T-helper 22 cell (primary cell): ENCODE data around the gene SASH1.

ENCODE experiments used
- DNase-seq: peaks from one replicate; pipeline ENCODE4 v3.0.0-alpha.2; 2020; ENCODE audit warnings: low read depth

Gene SASH1

DNA sequence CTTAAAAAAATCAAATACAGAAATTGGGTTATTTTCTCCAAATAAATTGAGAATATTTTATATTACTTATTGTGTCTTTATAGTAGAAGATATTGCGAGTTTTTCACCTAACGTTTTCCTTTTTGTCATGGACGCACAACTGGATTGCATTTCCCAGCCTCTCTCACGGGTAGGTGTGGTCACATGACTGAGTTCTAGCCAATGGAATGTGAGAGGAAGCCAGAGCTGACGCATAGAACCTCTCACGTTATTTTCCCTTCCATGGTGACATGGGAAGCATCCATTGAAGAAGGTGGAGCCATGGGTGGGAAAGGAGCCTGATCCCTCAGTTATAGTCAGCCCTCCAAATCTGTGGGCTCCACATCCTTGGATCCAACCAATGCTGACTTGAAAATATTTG is 248.2 kb downstream of the SASH1 start:
- no peak for DNase-seq

DNA sequence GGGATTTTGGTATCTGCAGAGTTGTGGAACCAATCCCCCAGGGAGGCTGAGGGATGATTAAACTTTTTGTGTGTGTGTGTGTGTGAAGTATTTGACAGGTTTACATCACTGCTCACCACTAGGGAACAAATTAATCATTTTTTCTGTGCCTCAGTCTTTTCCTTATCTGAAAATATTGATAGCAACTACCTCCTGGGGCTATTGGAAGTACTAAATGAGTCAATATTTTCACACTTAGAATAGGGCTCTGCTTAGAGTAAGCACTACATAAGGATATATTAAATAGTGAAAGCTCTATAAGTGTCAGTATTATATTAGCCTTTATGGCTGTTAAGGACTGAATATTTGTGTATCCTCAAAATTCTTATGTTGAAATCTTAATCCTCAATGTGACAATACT is 249.0 kb downstream of the SASH1 start:
- DNase-seq: no peak

DNA sequence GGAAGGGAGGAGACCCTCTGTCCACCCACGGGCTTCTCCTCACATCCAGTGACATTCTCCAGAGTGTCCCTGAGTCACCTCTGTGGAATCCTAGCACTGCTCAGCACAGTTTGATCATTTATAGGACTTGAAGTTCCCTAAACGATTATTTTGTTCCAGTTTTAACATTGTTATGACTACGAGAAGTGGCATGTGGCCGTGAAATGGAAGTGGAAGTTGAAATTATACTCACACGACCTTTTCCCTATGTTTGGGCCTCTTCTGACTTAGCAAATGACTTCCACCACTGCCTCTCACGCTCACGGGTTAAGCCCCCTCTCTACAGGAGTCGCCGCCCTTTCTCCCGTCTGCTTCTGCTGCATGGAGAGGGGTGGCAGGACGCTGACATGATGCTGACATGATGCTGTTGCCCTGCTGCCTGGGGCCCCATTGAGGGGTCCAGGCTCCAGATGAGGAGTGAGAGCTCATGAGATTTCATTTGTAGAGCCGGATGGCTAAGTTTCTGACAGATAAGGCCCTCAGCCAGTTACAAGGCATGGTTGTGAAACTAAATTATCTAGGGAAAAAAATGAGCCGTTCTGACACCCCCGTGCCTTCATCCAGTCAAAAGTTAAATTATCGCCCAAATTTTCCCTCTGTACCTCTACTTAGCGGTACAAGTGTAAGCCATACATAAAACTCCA is 250.6 kb downstream of the SASH1 start:
- DNase-seq: no peak

GRCh38 chr6:148593813-148594170 is 251.2 kb downstream of the SASH1 start:
- DNase-seq: no peak

- DNase-seq: no peak
These were observed 252.9 kb downstream of the SASH1 start for GRCh38 chr6:148595550-148595949.

- no peak for DNase-seq
These were observed 254.3 kb downstream of the SASH1 start for GRCh38 chr6:148596891-148597455.

DNA sequence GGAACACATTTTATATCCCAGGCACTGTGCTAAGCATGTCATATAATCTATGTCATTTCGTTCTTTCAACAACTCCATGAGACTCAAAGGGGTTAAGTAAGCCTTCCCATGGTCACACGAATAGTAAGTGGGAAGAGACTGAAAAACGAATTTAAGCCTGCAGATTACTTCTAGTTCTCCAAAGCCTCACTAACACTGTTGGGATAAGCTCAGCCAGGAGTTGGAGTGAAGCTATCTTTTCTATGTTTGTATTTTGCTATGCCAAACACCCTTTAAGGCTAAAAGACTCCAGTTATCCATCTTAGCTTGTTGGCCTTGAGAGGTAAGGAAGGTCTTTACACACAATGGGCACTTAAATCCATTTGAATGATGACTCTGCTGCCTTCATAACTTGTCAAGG is 256.1 kb downstream of the SASH1 start:
- DNase-seq: no peak

- no peak for DNase-seq
These were observed 257.4 kb downstream of the SASH1 start for GRCh38 chr6:148599967-148600426.
